ENCODE measurements around the gene WWOX.

DNA sequence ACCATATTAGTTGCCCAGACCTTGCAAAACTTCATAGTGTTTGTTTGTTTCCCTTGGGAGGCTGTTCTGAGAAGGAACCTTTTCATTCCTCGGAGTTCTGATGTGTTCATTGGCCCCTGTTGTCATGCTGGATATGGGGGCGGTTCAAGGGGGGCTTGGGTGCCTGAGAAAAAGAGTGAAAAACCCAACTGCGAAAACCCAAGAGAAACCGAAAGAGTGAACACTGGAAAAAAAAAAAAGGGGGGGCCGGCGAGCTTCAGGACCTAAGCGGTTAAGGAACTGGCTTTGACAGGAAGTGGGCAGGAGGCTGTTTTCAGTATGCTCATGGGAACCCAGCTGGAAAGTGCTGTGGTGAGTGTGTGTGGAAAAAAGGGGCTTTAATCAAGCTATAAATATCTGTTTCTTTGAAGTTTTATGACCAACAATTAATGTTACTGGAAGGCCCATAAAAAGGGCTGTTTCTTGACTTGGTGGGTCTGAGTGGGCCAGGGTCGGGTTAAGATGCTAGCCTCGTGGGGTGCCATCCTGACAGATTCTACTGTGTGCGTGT lies 990.4 kb downstream of the WWOX start:
- TF ChIP-seq, protein P1, sequence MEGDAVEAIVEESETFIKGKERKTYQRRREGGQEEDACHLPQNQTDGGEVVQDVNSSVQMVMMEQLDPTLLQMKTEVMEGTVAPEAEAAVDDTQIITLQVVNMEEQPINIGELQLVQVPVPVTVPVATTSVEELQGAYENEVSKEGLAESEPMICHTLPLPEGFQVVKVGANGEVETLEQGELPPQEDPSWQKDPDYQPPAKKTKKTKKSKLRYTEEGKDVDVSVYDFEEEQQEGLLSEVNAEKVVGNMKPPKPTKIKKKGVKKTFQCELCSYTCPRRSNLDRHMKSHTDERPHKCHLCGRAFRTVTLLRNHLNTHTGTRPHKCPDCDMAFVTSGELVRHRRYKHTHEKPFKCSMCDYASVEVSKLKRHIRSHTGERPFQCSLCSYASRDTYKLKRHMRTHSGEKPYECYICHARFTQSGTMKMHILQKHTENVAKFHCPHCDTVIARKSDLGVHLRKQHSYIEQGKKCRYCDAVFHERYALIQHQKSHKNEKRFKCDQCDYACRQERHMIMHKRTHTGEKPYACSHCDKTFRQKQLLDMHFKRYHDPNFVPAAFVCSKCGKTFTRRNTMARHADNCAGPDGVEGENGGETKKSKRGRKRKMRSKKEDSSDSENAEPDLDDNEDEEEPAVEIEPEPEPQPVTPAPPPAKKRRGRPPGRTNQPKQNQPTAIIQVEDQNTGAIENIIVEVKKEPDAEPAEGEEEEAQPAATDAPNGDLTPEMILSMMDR (IDR thresholded peaks at IDR 0.05; ENCODE audit: extremely low read depth in 1 of 2, insufficient read depth in 1 of 2, low read depth in 1 of 2, low read length in 2 of 2), result no peak
- no peak for TF ChIP-seq POLR2AphosphoS5 (IDR thresholded peaks at IDR 0.05; ENCODE audit: insufficient read depth, low read depth, low read length)
- TF ChIP-seq POLR2A (IDR thresholded peaks at IDR 0.05; ENCODE audit: low read depth, low read length), result no peak
- TF ChIP-seq, protein P2, sequence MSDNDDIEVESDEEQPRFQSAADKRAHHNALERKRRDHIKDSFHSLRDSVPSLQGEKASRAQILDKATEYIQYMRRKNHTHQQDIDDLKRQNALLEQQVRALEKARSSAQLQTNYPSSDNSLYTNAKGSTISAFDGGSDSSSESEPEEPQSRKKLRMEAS (IDR thresholded peaks at IDR 0.05; ENCODE audit: insufficient read depth, insufficient read length), result no peak
- TF ChIP-seq MYC (IDR thresholded peaks at IDR 0.05; ENCODE audit: low read depth, low read length), result no peak
- no peak for TF ChIP-seq EZH2 (IDR thresholded peaks at IDR 0.05; ENCODE audit: borderline replicate concordance, low read depth, low read length, severe bottlenecking)
